ENCODE data around the gene VGLL1. TPM values are rescaled to one million over a fixed set of nuclear protein-coding genes. Genes with fewer than 3 reads are reported as not detected.
A peak's percentile ranks its signal among the peaks of the same experiment; 100 is the strongest.

Gene VGLL1
- polyA plus RNA-seq, 1 donor from 2014 or later = not detected

DNA sequence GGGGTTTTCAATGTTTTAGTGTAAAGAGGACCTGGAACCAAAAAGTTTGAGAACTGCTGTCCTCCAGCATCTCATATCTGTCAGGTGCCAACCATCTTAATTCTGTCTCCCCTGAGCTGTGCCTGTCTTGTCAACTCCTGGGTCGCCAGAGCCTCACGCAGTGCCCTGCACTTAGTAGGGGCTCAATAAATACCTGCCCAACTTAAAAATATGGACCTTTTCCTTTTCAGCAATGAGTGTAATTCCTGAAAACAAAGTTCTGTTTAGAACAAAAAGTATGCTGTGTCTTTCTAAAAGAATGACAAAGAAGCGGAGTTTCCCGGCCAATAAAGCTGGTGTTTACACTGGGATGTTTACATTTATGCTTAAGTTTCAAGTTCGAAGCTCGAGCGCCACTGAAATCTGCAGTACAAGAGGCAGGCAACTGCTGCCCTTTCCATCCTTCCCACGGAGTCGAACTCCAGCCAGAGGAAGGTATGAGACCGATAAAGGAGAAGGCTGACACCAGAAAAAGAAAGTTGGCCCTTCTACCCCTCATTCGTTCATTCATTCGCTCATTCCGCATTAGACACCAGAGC, 35.7 kb upstream of the VGLL1 start:
- Histone ChIP-seq H3K9me2 (ENCODE audit: insufficient read depth, low read length) (no peaks in the 10 kb centered on the region), H3K27me3 (ENCODE audit: insufficient read depth, low read depth, low read length) (no peaks in the 10 kb centered on the region), H3K79me2 (replicated peaks; ENCODE audit: insufficient read depth, low read length) (peaks cover 22% of the 10 kb centered on the region), H4K20me1 (ENCODE audit: insufficient read depth) (no peaks in the 10 kb centered on the region), H3K4me3 (ENCODE audit: low read length) (peak overlapping the region; percentile 71), H3K27ac (ENCODE audit: low read length) (peak overlapping the region; percentile 77), H3K9me3 (ENCODE audit: low read length) (no peaks in the 10 kb centered on the region), H3K4me2 (ENCODE audit: low read length) (peak overlapping the region; percentile 35), H3K9ac (ENCODE audit: low read length) (peak overlapping the region; percentile 74), H3F3A (ENCODE audit: insufficient read depth, low read length, poor library complexity, severe bottlenecking) (no peaks in the 10 kb centered on the region), H2AFZ (ENCODE audit: low read depth, low read length) (peak overlapping the region; percentile 76), H3K36me3 (ENCODE audit: insufficient read depth, low read length) (no peaks in the 10 kb centered on the region)
- no peak for TF ChIP-seq RAD21 (conservative IDR thresholded peaks at IDR 0.05)
- no peak for TF ChIP-seq CTCF (IDR thresholded peaks at IDR 0.05; ENCODE audit: poor library complexity, severe bottlenecking)
- TF ChIP-seq MXI1 (conservative IDR thresholded peaks at IDR 0.05; ENCODE audit: poor library complexity, severe bottlenecking) = no peak
- no peak for TF ChIP-seq POLR2AphosphoS5 (IDR thresholded peaks at IDR 0.05)

DNA sequence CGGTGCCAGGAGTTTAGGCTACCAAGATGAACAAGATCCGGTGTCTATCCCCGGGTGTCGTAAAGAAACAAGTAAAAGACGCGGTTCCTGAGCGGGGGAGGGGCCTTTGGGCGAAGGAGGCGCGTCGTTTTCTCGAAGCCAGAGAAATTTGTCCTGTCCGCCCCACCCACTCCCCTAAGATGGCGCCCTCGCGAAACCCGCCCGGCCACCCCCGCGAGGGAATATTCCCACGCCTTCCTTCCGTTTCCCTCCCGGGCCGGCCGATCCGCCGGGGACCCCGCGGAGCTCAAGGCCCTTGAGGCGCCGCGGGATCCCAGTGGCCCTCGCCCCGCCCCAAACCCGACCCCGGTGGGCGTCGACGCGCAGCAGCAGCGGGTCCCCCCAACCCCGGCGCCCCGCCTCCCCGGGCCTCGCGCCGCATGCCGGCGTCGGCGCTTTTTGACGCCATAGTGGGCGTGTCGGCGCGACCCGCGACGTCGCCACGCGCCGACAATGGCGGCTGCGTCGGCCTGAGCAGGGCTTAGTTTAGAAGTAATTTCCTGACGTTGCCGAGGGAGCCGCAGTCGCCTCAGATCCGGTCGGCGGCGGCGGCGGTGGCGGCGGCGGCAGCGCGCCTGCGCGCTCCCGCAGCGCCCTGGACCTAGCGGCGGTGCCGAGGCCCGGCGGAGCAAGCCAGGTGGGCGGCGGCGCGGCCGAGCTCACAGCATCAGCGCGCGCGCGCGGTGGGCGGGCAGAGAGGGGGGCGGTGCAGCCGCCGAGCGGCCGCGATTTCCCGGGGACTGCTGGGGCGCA, 35.1 kb upstream of the VGLL1 start:
- H3K9me3 ChIP-seq (ENCODE audit: low read length) = no peaks in the 10 kb centered on the region
- no peaks in the 10 kb centered on the region for H3K27me3 ChIP-seq (ENCODE audit: insufficient read depth, low read depth, low read length)
- peaks cover 22% of the 10 kb centered on the region for H3K79me2 ChIP-seq (replicated peaks; ENCODE audit: insufficient read depth, low read length)
- no peaks in the 10 kb centered on the region for H3K9me2 ChIP-seq (ENCODE audit: insufficient read depth, low read length)
- H2AFZ ChIP-seq (ENCODE audit: low read depth, low read length) = peak overlapping the region; percentile 76
- H3F3A ChIP-seq (ENCODE audit: insufficient read depth, low read length, poor library complexity, severe bottlenecking) = no peaks in the 10 kb centered on the region
- H3K36me3 ChIP-seq (ENCODE audit: insufficient read depth, low read length) = peaks cover 5% of the 10 kb centered on the region
- H4K20me1 ChIP-seq (ENCODE audit: insufficient read depth) = no peaks in the 10 kb centered on the region
- H3K4me3 ChIP-seq (ENCODE audit: low read length) = peak overlapping the region; percentile 88
- TF ChIP-seq SMC3 (conservative IDR thresholded peaks at IDR 0.05; ENCODE audit: poor library complexity) = peak; percentile 11
- TF ChIP-seq CTCF (IDR thresholded peaks at IDR 0.05; ENCODE audit: poor library complexity, severe bottlenecking) = no peak
- TF ChIP-seq POLR2AphosphoS5 (IDR thresholded peaks at IDR 0.05) = no peak
- TF ChIP-seq RAD21 (conservative IDR thresholded peaks at IDR 0.05) = no peak
- peak; percentile 72 for TF ChIP-seq MXI1 (conservative IDR thresholded peaks at IDR 0.05; ENCODE audit: poor library complexity, severe bottlenecking)
- TF ChIP-seq TAF1 (IDR thresholded peaks at IDR 0.05; ENCODE audit: low read depth) = no peak
- TF ChIP-seq EZH2 (IDR thresholded peaks at IDR 0.05; ENCODE audit: borderline replicate concordance, insufficient read depth, low read length, poor library complexity, severe bottlenecking) = no peak
- peak; percentile 41 for TF ChIP-seq EP300 (conservative IDR thresholded peaks at IDR 0.05; ENCODE audit: poor library complexity, severe bottlenecking)
- TF ChIP-seq, protein P1, sequence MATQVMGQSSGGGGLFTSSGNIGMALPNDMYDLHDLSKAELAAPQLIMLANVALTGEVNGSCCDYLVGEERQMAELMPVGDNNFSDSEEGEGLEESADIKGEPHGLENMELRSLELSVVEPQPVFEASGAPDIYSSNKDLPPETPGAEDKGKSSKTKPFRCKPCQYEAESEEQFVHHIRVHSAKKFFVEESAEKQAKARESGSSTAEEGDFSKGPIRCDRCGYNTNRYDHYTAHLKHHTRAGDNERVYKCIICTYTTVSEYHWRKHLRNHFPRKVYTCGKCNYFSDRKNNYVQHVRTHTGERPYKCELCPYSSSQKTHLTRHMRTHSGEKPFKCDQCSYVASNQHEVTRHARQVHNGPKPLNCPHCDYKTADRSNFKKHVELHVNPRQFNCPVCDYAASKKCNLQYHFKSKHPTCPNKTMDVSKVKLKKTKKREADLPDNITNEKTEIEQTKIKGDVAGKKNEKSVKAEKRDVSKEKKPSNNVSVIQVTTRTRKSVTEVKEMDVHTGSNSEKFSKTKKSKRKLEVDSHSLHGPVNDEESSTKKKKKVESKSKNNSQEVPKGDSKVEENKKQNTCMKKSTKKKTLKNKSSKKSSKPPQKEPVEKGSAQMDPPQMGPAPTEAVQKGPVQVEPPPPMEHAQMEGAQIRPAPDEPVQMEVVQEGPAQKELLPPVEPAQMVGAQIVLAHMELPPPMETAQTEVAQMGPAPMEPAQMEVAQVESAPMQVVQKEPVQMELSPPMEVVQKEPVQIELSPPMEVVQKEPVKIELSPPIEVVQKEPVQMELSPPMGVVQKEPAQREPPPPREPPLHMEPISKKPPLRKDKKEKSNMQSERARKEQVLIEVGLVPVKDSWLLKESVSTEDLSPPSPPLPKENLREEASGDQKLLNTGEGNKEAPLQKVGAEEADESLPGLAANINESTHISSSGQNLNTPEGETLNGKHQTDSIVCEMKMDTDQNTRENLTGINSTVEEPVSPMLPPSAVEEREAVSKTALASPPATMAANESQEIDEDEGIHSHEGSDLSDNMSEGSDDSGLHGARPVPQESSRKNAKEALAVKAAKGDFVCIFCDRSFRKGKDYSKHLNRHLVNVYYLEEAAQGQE (IDR thresholded peaks at IDR 0.05; ENCODE audit: borderline replicate concordance) = peak; percentile 53
- no peak overlapping the region for H3K4me2 ChIP-seq (ENCODE audit: low read length)
- peak overlapping the region; percentile 74 for H3K9ac ChIP-seq (ENCODE audit: low read length)
- peak overlapping the region; percentile 77 for H3K27ac ChIP-seq (ENCODE audit: low read length)

Data from neural cell (in vitro differentiated cells).